ENCODE results near the gene KNDC1.
"Not testable (repeated sequence)": the region's sequence is repeated elsewhere in the genome, so short reads cannot be mapped to it uniquely, and the experiment has no call there.

KNDC1 gene

GRCh38 chr10:133143200-133143533 lies 16.9 kb upstream of the KNDC1 start:
- no peak for DNase-seq

- no peak for DNase-seq
Measured at GRCh38 chr10:133143546-133143945, 16.5 kb upstream of the KNDC1 start.

- no peak for DNase-seq
Measured at GRCh38 chr10:133144771-133145170, 15.2 kb upstream of the KNDC1 start.

- no peak for DNase-seq
Measured at GRCh38 chr10:133150226-133150625, 9.8 kb upstream of the KNDC1 start.

GRCh38 chr10:133150656-133151055 lies 9.4 kb upstream of the KNDC1 start:
- DNase-seq = no peak

GRCh38 chr10:133151071-133151470 lies 8.9 kb upstream of the KNDC1 start:
- not testable (repeated sequence) for DNase-seq

GRCh38 chr10:133151543-133151972 lies 8.5 kb upstream of the KNDC1 start:
- DNase-seq = no peak

- DNase-seq = no peak
Measured at GRCh38 chr10:133154411-133154810, 5.6 kb upstream of the KNDC1 start.

- DNase-seq = no peak
Measured at GRCh38 chr10:133154996-133155778, 4.8 kb upstream of the KNDC1 start.

GRCh38 chr10:133156674-133157579 lies 3.1 kb upstream of the KNDC1 start:
- no peak for DNase-seq

- no peak for DNase-seq
Measured at GRCh38 chr10:133157662-133158436, 2.2 kb upstream of the KNDC1 start.

- DNase-seq = no peak
Measured at GRCh38 chr10:133158437-133158755, 1.6 kb upstream of the KNDC1 start.

GRCh38 chr10:133158756-133159610 lies 1.0 kb upstream of the KNDC1 start:
- DNase-seq = no peak

GRCh38 chr10:133159611-133159949 lies 439 bp upstream of the KNDC1 start:
- no peak for DNase-seq

GRCh38 chr10:133160826-133161471 lies 930 bp downstream of the KNDC1 start:
- DNase-seq = no peak

- DNase-seq = no peak
Measured at GRCh38 chr10:133161486-133162109, 1.6 kb downstream of the KNDC1 start.

- no peak for DNase-seq
Measured at GRCh38 chr10:133162178-133162909, 2.3 kb downstream of the KNDC1 start.

- DNase-seq = no peak
Measured at GRCh38 chr10:133162910-133163856, 3.2 kb downstream of the KNDC1 start.
